Activated T-cell treated with anti-CD3 and anti-CD28 coated beads for 24 hours (primary cell): ENCODE results near the gene CUX1.
"Not testable (repeated sequence)": the region's sequence is repeated elsewhere in the genome, so short reads cannot be mapped to it uniquely, and the experiment has no call there.

ENCODE experiments used
- DNase-seq: peaks from one replicate; pipeline ENCODE4 v3.0.0-alpha.2; 2020; ENCODE audit warnings: low read depth

CUX1 gene

DNA sequence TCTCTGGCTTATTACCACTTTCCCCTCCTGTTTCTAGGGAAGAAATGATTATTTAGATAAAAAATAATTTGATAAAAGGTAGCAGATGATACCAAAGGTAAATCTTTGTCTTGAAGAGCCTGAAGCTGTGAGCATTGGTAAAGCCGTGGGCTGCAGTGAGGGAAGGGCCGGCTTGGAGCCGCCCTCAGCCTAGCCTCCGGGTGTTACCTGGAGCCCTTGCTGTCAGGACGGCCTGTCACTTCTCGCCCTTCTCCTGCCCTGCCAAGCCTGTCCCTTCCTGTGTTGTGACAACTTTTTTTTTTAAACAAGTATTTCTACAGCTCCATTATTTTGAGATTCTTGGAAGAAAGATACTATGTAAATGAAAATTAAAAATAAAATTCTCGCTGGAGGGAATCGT, 7.0 kb downstream of the CUX1 start:
- no peak for DNase-seq

DNA sequence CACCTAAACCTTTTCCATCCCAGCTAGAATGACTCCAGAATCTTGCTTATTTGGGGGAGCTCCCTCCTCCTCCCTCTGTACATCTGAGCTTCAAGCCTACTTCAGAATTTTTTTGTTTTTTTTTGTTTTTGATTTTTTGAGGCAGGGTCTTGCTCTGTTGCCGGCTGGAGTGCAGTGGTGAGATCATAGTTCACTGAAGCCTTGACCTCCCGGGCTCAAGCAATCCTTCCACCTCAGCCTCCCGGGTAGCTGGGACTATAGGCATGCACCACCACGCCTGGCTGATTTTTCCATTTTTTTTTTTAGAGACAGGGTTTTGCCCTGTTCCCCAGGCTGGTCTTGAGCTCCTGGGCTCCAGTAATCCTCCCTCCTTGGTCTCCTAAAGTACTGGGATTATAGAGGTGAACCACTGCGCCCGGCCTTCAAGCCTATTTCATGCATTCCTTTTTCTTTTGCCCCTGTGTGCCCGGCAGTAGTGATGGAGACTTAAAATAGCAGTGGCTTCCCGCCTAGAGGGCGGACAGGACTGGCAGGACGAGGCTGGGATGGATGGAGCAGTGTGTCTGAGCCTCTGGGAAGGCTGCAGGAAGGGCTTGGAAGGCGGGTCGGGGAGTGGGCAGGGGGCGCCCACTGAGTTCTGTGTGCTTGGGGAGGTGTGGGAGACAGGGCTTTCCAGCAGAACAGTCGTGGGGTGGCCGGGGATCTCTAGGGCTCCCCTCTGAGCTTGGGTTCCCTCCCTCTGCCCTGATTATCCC, 8.8 kb downstream of the CUX1 start:
- DNase-seq = no peak

DNA sequence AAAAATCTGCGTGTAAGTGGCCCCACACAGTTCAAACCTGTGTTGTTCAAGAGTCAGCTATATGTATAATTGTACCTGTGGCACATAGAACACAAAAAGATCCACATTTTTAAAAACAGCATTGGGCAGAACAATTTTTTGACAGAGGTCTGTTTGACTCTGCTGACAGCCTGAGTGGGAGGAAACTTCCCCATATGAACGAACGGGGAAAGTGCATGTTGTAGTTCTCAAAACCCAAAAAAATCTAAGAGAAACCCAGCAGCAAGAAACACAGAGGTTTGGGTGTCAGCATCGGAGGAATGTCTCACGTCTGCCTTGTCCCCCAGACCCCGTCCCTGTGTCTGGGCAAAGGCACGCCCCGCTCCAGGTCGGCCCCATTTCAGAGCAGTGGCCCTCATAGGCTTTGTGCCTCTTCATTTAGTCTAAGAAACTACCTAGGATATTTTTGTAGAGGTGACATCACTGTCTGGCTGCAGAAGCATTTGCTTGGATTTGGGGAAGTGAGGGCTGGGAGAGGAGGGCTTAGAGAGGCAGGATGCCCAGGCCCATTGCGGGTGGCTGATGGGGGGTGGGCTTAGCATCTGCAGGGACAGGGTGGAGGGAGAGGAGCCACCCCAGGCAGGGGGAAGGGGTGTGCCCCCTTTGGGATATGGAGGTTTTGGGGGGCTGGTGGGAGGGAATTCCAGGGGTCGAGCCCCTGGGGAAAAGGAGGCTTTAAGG, 11.0 kb downstream of the CUX1 start:
- no peak for DNase-seq

DNA sequence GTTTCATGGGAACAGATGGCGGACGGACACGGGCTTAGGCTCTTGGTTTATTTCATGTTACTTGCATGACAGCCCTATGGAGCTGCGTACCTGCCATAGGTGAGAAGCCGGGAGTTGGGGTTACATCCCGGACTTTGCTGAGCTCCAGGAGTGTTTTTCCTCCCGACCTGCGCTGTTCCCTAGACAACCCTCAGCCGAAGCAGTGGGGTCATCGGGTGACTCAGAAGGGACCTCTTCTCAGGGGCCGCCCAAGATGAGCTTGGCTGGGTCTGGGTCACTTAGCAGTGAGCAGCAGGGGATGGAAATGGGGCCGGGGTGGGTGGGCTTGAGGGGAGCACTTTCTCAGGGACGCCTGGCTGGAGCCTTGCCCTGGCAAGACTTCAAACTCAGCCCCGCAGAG, 11.9 kb downstream of the CUX1 start:
- DNase-seq = no peak

DNA sequence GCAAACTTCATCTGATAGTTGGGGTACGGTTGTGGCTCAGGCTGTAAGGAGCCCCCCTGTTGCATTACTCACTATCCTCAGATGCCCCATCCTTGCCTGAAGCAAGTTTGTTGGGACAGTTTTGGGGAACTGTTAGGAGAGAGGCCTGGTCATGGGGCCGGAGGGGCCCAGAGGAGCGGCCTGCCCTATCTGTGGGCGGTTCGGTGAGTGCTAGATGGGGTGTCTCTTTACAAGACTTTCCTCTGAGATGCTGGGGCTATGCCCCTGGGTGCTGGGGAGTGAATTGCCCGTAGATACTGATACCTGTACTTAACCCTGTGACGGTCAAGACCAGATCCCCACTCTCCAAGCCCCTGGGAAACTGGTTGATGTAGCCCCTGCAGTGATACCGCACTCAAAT, 12.4 kb downstream of the CUX1 start:
- no peak for DNase-seq

DNA sequence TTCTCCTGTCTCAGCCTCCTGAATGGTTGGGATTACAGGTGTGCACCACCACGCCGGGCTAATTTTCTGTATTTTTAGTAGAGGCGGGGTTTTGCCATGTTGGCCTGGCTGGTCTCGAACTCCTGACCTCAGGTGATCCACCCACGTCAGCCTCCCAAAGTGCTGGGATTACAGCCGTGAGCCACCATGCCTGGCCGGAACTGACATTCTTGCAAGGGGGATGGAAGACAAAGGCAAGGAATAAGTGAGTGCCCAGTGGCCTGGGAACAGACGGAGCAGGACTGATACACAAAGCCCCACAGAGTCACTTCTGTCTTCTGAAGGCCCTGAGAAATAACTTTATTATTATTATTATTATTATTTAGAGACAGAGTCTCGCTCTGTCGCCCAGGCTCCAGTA, 14.0 kb downstream of the CUX1 start:
- not testable (repeated sequence) for DNase-seq

DNA sequence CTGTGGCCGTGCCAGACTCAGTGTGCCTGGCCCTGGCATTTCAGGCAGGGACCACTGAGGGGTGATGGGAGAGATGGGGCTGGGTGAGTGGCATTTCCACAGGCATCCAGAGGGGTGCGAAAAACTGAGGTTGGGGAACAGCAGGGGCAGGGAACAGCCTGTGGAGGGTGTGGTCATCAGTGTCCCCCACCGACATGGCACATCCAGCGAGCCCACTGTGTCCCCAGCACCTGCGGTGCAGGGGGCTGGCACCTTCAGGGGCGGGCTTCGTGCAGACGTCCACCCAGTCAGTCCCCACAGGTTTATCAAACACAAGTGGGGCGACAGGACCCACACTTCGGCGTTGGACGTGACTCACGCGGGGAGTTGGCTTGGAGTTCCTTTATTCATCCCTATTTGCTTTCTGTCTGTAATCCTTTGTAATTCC, 14.8 kb downstream of the CUX1 start:
- no peak for DNase-seq

DNA sequence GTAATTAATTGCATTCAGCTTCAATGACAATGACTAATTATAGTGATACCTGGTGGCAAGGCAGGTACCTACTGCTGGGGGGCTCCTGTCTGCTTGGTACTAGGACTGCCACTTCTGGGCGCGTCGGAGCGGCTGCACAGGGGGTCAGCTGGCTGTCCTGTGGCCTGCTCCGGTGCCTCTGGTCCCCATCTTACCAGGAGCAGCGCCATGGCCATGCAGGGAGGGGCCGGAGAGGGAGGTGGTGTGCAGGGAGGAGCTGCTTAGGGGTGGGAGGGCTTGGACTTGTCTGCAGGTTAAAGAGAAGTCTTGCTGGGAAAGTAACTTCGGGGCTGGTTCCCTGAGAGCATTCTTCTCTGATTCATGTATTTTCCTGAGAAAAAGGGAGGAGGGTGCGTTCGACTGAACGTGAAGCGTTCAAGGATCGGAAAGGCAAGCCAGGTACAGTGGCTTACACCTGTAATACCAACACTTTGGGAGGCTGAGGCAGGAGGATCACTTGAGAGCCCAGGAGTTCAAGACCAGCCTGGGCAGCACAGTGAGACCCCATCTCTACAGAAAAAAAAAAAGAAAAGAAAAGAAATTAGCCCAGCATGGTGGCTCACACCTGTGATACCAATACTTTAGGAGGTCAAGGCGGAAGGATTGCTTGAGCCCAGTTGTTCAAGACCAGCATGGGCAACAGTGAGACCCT, 15.4 kb downstream of the CUX1 start:
- DNase-seq = no peak

DNA sequence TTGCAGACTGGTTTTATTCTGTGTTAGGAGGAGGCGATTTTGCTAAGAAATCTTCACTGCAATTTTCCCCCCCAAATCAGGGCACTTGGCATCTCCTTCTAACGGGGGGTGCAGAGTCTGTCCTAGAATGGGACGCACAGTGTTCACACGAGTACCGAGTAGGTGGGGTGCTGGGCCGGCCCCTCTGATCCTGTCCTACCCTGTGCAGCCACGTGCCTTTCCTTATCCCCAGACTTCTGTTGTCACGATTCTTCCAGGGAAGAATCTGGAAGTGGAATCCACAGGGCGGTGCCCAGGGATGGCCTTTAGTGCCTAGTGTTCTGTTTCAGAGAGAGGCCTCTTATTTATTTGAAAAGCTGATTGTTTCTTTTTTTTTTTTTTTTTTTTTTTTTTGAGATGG, 16.4 kb downstream of the CUX1 start:
- DNase-seq = no peak

DNA sequence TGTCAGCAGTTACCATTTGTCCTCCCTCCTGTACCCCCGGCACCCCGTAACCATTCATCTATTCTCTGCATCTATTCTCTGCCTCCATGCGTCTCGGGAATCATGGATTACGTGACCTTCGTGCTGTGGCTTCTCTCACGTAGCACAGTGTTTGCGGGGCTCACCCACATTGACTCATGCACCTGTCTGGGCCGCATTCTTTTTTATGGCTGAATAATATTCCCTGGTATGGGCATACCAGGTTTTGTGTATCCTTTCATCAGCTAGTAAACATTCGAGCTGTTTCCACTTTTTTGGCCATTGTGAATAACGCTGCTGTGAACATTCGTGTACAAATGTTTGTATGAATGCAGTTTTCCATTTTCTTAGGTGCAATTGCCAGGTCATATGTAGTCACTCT, 17.7 kb downstream of the CUX1 start:
- no peak for DNase-seq

DNA sequence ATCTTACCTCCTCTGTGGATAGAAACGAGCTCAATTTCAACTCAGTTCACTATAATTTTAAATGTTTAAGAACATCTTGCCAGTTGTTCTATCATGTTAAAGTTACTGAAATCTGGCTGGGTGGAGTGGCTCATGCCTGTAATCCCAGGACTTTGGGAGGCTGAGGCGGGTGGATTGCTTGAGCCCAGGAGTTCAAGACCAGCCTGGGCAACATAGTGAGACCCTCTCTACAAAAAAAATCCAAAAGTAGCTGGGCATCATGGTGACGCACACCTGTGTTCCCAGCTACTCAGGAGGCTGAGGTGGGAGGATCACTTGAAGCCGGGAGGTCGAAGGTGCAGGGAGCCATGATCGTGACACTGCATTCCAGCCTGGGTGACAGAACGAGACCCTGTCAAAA, 20.0 kb downstream of the CUX1 start:
- not testable (repeated sequence) for DNase-seq

DNA sequence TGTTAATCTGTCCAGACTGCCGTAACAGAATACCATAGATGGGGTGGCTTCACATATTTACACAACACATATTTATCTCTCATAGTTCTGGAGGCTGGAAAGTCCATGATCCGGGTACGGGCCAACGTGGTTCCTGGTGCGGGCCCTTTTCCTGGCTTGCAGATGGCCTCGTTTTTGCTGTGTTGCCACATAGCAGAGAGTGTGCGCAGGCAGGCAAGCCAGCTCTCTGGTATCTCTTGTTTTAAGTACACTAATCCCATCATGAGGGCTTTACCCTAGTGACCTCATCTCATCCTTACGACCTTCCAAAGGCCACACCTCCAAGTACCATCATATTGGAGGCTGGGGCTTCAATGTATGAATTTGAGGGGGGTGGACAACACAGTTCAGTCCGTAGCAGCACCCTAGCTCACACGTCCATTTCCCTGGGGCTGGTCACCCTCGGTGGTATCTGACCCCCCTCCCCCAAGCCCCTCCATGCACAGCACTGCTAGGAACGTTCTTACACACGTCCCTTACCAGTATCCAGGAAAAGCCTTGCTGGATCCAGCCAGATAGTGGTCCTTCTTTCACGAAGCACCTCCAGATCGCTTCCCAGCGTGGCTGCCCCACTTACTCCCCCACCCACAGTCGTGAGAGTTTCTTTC, 21.5 kb downstream of the CUX1 start:
- no peak for DNase-seq

DNA sequence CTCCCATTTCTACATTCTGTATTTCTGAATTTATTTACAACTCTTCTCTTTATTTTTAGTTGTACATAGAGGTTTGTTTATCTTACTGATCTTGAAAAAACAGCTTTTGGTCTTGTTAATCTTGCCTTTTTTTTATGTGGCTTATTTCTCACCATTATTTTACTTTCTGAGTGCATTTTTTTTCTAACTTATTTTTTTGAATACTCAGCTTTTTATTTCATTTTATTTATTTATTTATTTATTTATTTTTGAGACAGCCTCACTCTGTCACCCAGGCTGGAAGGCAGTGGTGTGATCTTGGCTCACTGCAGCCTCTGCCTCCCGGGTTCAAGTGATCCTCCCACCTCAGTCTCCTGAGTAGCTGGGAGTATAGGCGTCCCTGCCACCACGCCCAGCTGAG, 23.9 kb downstream of the CUX1 start:
- DNase-seq = no peak

DNA sequence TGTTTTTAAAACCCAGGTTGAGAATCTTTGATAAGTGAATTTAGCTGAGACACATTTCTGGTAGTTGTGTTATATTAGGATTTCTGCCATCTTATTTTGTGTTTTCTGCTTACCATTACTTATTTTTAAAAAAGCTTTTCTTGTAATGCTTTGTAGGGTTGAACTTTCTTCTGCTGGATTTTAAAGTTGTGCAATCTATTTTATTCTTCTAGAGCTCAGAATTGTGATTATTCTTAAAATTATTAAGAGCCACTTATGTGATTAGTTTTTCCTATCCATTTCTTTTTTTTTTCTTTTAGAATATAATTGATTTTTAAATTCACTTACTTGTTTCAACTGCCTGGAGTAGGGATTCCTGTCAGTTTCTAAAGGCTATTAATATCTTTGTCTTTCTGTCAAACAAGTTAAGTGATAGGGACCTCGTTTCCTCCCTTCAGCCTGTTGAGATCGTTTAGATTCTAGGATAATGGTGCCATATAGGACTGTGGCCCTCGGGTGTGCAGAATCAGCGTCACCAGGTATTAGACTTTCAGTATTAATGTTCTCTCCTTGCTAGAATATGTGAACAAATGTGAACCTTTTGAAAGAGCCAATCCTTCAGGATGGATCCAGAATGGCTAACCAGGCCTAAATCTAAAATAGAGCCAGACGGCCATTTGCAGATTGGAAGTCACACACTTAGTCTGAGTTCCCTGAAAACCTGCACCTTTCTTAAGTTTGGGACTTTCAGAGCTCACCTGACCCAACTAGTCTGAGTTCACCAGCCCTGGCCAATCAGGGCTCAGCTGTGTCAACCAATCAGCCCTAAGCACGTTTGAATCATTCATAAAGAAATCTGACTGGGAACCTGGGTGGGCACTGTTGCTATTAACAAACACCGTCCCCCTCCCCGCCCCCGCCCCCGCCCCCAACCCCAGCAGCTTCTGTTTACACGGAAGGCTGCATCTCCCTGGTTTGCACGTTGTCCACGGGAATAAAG, 26.2 kb downstream of the CUX1 start:
- DNase-seq = no peak

DNA sequence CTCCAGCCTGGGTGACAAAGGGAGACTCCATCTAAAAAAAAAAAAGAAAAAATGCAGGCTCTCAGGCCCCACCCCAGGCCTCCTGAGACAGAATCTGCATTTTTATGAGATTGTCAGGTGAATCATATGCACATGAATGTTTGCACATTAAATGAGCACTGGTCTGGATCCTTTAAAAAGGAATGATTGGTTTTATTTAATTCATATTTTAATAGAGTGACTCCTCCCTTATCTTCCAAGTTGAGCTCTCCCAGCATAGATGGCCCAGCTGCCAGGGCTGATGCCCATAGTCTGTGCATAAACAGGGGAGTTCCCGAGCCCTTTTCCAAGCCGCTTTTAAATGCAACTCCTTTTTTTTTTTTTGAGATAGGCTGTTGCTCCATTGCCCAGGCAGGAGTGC, 28.5 kb downstream of the CUX1 start:
- no peak for DNase-seq

DNA sequence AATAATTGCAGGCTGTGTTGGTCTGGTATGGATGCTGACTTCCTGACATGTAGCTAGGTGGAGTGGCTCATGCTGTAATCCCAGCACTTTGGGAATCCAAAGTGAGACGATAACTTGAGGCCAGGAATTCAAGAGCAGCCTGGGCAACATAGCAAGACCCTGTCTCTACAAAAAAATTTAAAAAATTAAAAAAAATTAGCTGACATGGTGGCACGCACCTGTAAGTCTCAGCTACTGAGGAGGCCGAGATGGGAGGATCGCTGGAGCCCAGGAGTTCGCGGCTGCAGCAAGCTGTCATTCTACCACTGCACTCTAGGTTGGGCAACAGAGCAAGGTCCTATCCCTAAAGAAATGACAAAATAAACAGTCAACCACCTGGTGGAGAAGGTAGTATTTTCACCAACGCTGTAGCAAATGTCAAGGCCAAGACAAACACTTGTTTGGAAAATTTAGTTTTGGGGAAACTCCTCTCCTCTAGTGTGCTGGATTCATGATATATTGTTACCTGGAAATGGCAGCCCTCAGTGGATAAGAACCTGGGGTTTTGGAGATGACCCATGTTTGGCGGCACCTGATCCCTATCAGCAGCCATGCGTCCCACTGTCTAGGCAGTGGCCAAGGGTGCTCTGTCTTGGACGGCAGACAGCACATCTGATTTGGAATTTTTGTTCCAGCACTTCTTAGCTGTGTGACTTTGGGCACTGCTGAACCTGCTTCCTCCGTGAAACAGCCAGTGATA, 29.5 kb downstream of the CUX1 start:
- no peak for DNase-seq

DNA sequence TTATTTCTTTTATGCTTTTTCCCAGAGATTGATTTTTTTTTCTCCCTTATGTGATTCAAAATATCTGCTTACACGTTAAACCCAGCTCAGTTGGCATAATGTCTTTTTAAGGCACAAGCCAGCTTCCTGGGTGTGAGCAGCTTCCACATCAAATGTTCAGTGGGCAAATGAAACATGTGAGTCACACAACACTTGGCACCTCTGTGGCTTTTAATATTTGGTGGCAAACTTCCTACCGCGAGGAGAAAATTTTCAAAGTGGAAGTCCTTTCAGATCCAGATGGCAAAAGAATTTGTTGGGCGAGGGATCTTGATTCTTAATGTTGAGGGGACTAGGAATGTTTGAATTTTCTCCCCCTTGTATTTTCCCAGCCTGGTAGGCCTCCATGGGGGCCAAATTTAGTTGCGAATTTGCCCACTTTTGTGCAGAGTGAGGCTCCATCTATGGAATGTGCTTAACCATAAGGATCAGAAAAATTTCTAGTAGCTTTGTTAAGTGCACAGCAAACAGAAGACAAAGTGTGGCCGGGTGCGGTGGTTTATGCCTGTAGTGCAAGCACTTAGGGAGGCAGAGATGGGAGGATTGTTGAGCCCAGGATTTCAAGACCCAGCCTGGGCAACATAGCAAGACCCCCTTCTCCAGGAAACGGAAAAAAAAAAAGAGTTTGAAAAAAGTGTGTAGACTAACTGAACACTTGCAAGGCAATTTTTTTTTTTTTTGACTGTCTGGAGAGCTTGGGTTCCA, 31.0 kb downstream of the CUX1 start:
- DNase-seq = no peak

DNA sequence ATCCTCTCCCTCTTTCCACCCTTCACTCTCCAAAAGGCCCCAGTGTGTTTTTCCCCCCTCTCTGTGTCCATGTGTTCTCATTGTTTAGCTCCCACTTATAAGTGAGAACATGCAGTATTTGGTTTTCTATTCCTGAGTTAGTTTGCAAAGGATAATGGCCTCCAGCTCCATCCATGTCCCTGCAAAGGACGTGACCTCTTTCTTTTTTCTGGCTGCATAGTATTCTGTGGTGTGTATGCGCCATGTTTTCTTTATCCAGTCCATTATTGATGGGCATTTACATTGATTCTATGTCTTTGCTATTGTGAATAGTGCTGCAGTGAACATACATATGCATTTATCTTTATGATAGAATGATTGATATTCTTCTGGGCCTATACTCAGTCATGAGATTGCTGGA, 31.9 kb downstream of the CUX1 start:
- DNase-seq = not testable (repeated sequence)

DNA sequence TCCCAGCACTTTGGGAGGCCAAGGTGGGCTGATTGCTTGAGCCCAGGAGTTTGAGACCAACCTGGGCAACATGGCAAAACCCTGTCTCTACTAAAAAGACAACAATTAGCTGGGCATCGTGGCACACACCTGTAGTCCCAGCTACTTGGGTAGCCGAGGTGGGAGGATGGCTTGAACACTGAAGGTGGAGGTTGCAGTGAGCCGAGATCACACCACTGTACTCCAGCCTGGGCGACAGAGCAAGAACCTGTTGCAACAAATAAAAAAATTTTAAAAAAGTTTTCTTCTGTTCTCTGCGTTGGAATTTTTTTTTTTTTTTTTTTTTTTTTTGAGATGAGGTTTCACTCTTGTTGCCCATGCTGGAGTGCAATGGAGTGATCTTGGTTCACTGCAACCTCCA, 34.9 kb downstream of the CUX1 start:
- not testable (repeated sequence) for DNase-seq

DNA sequence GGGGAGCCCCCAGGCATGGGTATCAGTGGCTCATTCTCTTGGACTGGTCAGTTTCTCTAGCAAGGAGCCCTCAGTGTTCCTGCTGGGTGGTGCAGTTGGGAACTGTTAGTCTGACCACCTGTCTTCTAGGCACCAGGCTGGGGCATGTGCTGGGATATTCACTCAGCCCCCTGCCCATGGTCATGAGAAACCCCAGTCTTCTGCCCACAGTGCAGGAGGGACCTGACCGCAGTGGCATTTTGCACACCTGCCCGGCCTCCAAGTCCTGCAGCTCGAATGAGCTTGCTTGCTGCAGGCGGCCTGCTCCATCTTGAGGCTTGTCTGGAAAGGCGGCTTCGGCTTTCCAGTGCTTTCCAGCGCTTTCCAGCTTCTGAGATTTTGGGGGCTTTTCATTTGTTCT, 36.3 kb downstream of the CUX1 start:
- no peak for DNase-seq
